ENCODE measurements around the gene PRKN.

- TF ChIP-seq CTCF (IDR thresholded peaks at IDR 0.05 in 8 of 11, conservative IDR thresholded peaks at IDR 0.05 in 3 of 11) (no peak), POLR2A (IDR thresholded peaks at IDR 0.05) (no peak), POLR2AphosphoS5 (IDR thresholded peaks at IDR 0.05) (no peak)
These were observed 939.0 kb downstream of the PRKN start for GRCh38 chr6:161788531-161788930.
